ENCODE measurements around the gene DOK7. TPM values are rescaled to one million over a fixed set of nuclear protein-coding genes. Genes with fewer than 3 reads are reported as not detected.

The DOK7 gene
- total and polyA plus RNA-seq, 2 experiments from 2014 or later: 0.23 to 1.8 TPM

DNA sequence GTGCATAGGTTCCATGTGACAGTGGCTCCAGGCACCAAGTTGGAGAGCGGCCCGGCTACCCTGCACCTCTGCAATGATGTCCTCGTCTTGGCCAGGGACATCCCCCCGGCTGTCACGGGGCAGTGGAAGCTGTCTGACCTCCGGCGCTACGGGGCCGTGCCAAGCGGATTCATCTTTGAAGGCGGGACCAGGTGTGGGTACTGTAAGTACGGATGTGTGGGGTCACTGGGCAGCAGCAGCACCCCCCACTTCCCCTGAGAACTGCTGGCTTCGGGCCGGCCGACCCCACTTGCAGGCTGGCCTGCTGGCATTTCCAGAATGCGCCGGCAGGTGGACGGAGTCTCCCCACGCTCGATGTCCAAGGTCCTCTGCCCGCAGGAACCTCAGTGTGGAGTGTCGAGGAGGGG, 13.2 kb downstream of the DOK7 start:
- H3K9me2 ChIP-seq (replicated peaks; ENCODE audit: insufficient read depth): no peaks in the 10 kb centered on the region
- no peaks in the 10 kb centered on the region for H3K4me1 ChIP-seq (ENCODE audit: insufficient read depth)
- DNase-seq (ENCODE audit: low spot score): no peak
- no peak overlapping the region for H3K27ac ChIP-seq
- no peak overlapping the region for H3K4me2 ChIP-seq
- H4K20me1 ChIP-seq (ENCODE audit: insufficient read depth, poor library complexity, severe bottlenecking): no peaks in the 10 kb centered on the region
- no peak for TF ChIP-seq EZH2phosphoT487 (IDR thresholded peaks at IDR 0.05; ENCODE audit: low read depth, severe bottlenecking, unreplicated experiment)
- no peak for TF ChIP-seq EZH2 (IDR thresholded peaks at IDR 0.05; ENCODE audit: borderline replicate concordance)
- TF ChIP-seq, protein P1, sequence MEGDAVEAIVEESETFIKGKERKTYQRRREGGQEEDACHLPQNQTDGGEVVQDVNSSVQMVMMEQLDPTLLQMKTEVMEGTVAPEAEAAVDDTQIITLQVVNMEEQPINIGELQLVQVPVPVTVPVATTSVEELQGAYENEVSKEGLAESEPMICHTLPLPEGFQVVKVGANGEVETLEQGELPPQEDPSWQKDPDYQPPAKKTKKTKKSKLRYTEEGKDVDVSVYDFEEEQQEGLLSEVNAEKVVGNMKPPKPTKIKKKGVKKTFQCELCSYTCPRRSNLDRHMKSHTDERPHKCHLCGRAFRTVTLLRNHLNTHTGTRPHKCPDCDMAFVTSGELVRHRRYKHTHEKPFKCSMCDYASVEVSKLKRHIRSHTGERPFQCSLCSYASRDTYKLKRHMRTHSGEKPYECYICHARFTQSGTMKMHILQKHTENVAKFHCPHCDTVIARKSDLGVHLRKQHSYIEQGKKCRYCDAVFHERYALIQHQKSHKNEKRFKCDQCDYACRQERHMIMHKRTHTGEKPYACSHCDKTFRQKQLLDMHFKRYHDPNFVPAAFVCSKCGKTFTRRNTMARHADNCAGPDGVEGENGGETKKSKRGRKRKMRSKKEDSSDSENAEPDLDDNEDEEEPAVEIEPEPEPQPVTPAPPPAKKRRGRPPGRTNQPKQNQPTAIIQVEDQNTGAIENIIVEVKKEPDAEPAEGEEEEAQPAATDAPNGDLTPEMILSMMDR (IDR thresholded peaks at IDR 0.05; ENCODE audit: poor library complexity): no peak
- no peak overlapping the region for H3K4me3 ChIP-seq
- no peaks in the 10 kb centered on the region for H3K36me3 ChIP-seq (replicated peaks; ENCODE audit: insufficient read depth, low read depth)
- no peak overlapping the region for H2AFZ ChIP-seq
- H3K9me3 ChIP-seq (ENCODE audit: low read depth): no peaks in the 10 kb centered on the region
- WGBS (ENCODE audit: low lambda C conversion rate, missing lambda C conversion rate): 92% methylated on average over 22 of the region's 22 CpGs
- no peaks in the 10 kb centered on the region for H3K79me2 ChIP-seq
- peaks cover 7% of the 10 kb centered on the region for H3K27me3 ChIP-seq

DNA sequence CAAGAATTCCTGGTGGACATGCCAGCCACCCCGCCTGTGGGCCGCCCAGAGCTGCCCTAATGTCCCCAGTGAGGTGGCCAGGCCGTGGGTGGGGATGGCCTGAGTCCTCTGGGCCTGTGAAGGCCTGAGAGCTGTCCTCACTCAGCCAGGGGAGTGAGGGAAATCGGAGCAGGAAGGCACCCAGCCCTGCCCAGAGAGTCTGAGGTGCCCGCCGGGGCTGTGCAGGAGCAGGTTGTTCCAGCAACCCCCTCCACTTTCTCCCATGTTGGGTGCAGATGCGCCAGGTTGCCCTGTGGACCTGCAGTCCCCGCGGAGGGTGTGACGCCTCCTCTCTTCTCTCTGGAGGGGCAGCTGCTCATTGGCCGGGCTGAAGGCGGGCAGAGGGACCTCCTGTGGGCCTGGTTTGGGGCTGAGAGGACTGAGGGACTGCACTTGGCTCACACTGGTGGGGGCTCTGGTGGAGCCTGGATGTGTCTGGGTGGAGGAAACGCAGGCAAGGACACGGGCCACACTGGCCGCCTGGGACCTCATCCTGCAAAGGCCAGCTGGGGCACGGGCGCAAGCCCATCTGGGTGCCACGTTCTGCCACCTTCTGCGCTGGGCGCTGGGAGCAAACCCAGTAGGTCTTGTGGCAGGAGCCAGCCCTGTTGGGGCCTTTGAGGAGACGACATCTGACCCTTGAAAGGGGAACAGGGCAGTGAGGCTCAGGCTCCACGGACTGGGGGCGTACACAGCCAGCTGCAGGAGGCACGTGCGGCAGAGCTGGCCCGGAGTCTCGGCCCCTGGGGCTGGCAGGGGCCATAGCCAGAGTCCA, 14.0 kb downstream of the DOK7 start:
- H2AFZ ChIP-seq: no peak overlapping the region
- no peaks in the 10 kb centered on the region for H3K9me3 ChIP-seq (ENCODE audit: low read depth)
- H3K4me2 ChIP-seq: no peak overlapping the region
- H3K4me3 ChIP-seq: no peak overlapping the region
- H3K36me3 ChIP-seq (replicated peaks; ENCODE audit: insufficient read depth, low read depth): no peaks in the 10 kb centered on the region
- DNase-seq (ENCODE audit: low spot score): no peak
- peaks cover 4% of the 10 kb centered on the region for H3K27me3 ChIP-seq
- H3K9me2 ChIP-seq (replicated peaks; ENCODE audit: insufficient read depth): no peaks in the 10 kb centered on the region
- H3K4me1 ChIP-seq (ENCODE audit: insufficient read depth): no peaks in the 10 kb centered on the region
- no peak overlapping the region for H3K27ac ChIP-seq
- no peaks in the 10 kb centered on the region for H4K20me1 ChIP-seq (ENCODE audit: insufficient read depth, poor library complexity, severe bottlenecking)
- 95% methylated on average over 25 of the region's 27 CpGs for whole genome bisulfite sequencing (ENCODE audit: low lambda C conversion rate, missing lambda C conversion rate)
- H3K79me2 ChIP-seq: no peaks in the 10 kb centered on the region
- TF ChIP-seq EZH2phosphoT487 (IDR thresholded peaks at IDR 0.05; ENCODE audit: low read depth, severe bottlenecking, unreplicated experiment): no peak
- no peak for TF ChIP-seq EZH2 (IDR thresholded peaks at IDR 0.05; ENCODE audit: borderline replicate concordance)
- TF ChIP-seq, protein P1 (IDR thresholded peaks at IDR 0.05; ENCODE audit: poor library complexity): no peak

DNA sequence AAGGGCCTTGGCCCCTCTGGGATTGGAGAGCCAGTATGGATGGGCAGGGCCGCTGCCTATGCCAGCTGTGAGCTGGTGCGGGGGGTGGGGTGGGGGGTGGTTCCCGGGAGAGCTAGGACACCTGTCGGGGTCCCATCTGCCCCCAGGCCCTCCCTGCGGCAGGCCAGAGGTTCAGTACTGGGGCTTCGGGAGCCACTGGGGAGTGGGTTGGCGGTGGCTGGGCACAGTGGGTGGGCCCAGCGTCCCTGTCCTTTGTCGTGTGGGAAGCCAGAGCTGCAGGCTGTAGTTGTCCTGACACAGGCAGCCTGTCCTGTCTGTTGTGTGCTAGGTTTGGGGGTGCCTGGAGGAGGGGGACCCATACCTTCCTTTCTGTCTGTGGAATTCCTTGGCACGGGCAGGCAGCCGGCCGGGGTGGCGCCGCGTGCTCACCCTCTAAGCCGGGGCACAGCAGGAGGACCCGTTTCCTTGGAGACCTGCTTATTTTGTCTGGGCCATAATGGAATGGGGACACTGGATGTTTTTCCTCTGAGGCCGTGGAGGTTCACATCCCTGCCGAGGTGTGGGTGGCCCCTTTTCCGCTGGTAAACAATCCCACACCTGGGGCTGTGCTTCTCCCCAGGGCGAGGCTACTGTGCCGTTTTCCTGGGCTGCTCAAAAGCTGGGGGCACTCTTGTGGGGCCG, 14.8 kb downstream of the DOK7 start:
- Histone ChIP-seq H3K79me2 (no peaks in the 10 kb centered on the region), H3K4me1 (ENCODE audit: insufficient read depth) (no peaks in the 10 kb centered on the region), H3K9me2 (replicated peaks; ENCODE audit: insufficient read depth) (no peaks in the 10 kb centered on the region), H3K4me3 (no peak overlapping the region), H3K36me3 (replicated peaks; ENCODE audit: insufficient read depth, low read depth) (no peaks in the 10 kb centered on the region), H3K27ac (no peak overlapping the region), H2AFZ (no peak overlapping the region), H3K9me3 (ENCODE audit: low read depth) (no peaks in the 10 kb centered on the region), H3K27me3 (peaks cover 4% of the 10 kb centered on the region), H4K20me1 (ENCODE audit: insufficient read depth, poor library complexity, severe bottlenecking) (no peaks in the 10 kb centered on the region), H3K4me2 (no peak overlapping the region)
- DNase-seq (ENCODE audit: low spot score): no peak
- TF ChIP-seq EZH2 (IDR thresholded peaks at IDR 0.05; ENCODE audit: borderline replicate concordance): no peak
- TF ChIP-seq EZH2phosphoT487 (IDR thresholded peaks at IDR 0.05; ENCODE audit: low read depth, severe bottlenecking, unreplicated experiment): no peak
- TF ChIP-seq, protein P1 (IDR thresholded peaks at IDR 0.05; ENCODE audit: poor library complexity): no peak
- WGBS (ENCODE audit: low lambda C conversion rate, missing lambda C conversion rate): 55% methylated on average over 17 of the region's 23 CpGs

All from hepatocyte (in vitro differentiated cells).